ENCODE measurements around the gene JPT1.

Gene JPT1

DNA sequence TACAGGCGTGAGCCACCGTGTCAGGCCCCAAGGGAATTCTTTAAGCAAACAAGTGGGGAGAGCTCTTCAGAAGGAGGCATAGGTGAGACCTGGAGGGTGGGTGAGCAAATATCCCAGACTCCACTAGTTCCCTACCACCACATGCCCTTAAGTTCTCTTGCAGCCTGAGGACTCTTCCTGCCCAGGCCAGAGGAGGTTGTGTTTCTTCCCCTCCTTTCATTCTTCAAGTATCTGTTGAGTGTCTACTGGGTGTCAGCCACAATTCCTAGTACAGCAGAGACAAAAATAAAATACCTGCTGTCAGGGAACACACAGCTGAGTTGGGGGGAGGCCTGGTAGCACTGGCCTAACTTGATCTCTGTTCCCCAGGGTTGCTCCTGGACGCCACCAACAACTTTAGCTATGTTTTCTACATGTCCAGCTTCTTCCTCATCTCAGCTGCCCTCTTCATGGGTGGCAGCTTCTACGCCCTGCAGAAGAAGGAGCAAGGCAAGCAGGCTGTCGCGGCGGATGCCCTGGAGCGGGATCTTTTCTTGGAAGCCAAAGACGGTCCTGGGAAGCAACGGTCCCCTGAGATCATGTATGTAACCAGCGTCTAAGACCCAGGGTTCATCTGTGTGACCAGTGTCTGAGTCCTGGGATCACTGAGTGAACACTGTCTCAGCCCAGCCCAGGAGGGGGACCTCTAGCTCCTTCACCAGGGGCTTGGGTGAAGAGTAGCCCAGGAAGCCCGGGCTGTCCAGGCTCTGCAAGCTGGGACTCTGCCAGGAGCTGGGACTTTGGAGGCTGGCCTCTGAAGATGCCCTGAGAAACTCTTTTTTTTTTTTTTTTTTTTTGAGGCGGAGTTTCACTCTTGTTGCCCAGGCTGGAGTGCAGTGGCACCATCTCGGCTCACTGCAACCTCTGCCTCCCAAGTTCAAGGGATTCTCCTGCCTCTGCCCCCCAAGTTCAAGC is 50.4 kb downstream of the JPT1 start:
- no peak for DNase-seq

DNA sequence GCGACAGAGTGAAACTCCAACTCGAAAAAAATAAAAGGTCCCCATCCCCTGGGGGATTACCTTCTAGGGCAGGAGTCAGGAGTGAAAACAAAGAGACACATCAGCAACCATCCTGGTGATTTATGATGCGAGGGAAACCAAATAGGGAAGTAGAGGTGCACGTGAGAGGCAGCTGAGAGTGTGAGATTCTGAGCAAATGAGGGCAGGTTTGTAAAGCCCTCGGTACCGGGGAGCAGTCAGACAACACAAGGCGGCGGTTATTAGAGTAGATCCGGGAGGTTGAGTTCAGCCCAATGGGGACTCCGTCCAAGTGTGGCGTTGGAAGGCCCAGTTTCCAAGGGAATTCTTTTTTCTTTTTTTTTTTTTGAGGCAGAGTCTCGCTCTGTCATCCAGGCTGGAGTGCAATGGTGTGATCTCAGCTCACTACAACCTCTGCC is 51.9 kb downstream of the JPT1 start:
- DNase-seq: no peak

DNA sequence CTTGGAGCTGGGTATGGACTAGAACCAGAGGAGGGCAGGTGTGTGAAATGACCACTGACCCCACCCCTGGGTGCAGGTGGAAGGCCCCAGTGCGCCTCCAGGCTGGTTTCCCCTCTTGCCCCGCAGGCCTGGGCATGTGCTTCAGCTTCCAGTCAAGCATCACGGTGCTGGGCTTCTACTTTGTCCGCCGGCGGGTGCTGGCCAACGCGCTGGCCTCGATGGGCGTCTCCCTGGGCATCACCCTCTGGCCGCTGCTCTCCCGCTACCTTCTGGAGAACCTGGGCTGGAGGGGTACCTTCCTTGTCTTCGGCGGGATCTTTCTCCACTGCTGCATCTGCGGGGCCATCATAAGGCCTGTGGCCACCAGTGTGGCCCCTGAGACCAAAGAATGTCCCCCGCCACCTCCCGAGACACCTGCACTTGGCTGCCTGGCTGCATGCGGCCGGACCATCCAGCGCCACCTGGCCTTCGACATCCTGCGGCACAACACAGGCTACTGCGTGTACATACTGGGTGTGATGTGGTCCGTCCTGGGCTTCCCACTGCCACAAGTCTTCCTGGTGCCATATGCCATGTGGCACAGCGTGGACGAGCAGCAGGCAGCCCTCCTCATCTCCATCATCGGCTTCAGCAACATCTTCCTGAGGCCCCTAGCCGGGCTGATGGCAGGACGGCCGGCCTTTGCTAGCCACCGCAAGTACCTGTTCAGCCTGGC is 54.3 kb downstream of the JPT1 start:
- DNase-seq: no peak

DNA sequence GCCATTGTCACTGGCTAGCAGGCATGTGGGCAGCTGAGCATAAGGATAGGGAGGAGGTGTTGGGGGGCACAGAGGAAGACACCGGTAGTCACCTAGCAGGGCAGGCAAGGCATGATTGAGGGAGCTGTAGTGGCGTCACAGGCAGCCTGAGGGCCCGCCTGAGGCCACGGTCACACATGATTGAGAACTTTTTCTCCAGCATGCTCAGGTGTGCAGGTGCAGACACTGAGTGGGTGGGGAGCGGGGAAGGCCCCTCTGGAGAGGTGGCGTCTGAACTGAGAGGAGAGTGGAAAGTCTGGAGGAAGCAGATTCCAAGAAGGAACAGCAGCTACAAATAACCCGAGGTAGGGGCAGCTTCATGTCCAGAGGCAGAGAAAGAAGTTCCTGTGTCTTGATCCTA is 55.5 kb downstream of the JPT1 start:
- DNase-seq: no peak

DNA sequence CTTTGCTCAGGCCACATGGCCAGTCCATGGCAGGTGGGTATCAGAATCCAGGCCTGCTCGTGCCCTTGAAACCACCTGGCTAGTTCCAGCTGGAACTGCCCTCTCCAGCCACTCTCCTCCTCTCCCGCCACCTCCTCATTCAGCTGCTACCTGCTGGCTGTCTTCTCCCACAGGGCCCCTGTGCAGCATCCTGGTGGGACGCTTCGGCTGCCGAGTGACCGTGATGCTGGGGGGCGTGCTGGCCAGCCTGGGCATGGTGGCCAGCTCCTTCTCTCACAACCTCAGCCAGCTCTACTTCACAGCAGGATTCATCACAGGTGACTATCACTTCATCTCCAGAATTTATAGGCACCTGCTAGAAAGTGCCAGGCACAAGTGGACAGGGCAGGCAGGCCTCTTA is 56.4 kb downstream of the JPT1 start:
- DNase-seq: no peak

DNA sequence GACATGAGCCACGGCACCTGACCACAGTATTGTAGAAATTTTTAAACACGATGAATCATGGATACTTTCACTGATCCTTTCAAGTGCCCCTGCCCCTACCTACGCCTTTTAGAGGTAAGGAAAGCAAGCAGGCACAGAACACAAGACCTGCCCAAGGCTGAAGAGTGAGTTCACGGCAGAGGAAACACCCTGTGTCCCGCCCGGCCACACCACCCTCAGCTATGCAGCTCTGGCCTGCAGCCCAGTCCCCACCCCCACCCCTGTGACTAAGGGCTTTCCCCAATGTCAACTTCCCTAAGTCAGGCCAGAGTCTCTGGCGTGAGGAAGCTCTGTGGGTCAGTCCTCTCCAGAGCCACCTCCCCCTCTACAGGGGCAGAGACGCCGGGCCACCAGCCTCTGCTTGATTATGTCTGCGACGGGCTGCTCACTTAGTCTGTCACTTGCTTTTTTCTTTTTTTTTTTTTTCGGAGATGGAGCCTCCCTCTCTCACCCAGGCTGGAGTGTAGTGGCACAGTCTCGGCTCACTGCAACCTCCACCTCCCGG is 58.2 kb downstream of the JPT1 start:
- no peak for DNase-seq

DNA sequence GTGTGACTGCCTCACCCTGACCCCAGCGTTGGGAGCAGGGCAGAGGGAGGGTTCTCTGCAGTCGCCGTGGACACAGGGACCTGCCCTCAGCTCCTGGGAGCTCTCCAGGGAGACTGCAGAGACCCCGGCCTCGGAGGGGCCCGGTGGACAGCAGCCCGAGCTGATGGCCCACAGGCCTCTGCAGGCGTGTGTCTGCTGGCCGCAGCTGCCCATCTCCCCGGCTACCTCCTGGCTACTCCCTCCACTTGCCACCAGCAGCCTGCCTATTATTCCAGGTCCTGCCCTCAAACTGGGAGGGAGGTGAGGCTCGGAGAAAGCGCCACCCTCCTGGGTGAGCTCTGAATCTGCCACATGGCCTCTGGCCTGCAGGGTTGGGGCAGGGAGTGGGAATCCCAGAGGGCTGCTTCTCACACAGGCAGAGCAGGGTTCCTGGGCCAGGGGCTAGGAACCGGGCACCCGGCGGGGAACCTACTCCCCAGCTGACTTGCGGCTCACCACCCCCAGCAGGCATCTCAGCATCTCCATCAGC is 59.4 kb downstream of the JPT1 start:
- no peak for DNase-seq

DNA sequence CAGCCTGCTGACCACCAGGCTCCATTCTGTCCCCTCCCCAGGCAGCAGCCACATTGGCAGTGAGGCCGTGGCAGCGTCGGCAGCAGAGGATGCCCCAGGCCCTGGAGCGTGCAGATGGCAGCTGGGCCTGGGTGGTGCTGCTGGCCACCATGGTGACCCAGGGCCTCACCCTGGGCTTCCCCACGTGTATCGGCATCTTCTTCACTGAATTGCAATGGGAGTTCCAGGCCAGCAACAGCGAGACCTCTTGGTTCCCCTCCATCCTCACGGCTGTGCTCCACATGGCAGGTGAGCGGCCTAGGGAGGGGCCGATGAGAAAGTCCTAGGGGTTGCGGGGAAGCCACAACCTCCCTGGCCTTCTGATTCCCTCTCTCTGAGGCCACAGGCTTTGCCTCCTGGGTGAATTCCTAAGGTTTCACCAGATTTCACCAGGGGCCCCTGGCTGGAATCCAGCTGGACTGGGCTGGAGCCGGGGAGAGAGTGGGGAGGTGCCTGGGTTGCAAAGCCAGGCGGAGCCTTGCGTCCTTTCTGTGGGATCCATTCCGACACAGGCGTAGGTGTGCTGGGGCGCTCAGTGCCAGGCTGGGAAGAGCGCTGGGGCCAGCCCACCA is 60.7 kb downstream of the JPT1 start:
- no peak for DNase-seq

DNA sequence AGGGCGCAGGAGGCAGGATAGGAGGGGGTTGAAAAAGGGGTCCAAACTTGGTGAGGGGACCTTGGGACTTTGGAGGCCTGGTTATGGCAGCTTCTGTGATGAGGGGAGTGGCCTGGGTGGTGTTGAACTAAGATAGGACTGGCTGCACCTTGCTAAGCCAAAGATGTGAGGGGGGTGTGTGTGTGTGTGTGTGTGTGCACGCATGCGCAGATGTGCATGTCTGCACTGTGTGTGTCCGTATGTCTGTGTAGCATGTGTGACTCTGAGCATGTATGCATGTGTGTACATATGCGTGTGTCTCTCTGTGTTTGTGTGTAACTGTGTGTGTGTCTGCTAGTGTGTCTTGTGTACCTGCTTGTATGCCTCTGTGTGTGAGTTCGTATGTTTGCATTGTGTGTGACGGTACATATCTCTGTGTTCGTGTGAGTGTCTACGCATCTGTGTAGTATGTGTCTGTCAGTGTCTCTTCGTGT is 62.4 kb downstream of the JPT1 start:
- DNase-seq: no peak

DNA sequence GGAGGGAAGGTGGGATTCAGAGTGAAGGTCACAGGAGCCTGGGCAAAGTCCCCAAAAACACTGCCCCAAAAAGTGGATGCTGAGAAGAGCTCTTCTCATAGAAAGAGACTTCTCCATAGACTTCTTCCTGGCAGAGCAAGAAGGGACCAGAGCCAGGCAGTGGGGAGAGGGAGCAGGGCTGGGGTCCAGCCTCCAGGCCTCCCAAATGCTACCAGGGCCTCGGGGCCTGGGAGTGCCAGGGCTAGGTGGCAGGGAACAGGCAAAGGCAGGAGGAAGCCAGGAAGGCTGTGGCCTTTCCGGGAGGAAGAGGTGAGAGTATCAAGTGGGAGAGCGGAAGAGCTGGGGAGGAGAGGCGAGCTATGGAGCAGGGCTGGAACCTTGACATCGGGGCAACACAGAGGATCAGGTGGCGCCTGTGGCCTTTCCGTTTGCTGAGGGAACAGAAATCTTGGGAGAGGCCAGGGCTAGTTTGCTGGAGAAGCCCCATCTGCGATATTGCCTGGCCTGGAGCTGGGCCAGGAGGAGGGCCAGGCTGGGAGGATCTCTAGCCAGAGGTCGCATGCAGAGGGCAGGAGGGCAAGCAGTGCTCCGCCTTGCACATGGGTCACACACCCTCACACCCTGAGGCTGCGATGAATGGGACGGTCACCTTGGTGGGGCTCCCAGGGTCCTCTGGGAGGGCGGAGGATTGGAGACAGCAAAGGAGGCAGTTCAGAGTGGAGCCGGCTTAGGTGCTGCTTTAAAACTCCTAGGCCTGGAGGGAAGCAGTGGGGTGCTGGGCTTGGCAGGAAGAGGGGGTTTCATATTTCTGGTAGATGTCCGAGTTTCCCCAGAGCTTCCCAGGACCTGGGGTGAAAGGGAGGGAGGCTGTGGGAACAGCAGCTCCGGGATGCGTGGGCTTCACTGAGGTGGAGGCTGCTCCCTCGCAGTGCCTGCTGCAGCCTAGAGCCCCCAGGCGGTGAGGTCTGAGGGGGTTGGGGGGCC is 63.1 kb downstream of the JPT1 start:
- DNase-seq: no peak

DNA sequence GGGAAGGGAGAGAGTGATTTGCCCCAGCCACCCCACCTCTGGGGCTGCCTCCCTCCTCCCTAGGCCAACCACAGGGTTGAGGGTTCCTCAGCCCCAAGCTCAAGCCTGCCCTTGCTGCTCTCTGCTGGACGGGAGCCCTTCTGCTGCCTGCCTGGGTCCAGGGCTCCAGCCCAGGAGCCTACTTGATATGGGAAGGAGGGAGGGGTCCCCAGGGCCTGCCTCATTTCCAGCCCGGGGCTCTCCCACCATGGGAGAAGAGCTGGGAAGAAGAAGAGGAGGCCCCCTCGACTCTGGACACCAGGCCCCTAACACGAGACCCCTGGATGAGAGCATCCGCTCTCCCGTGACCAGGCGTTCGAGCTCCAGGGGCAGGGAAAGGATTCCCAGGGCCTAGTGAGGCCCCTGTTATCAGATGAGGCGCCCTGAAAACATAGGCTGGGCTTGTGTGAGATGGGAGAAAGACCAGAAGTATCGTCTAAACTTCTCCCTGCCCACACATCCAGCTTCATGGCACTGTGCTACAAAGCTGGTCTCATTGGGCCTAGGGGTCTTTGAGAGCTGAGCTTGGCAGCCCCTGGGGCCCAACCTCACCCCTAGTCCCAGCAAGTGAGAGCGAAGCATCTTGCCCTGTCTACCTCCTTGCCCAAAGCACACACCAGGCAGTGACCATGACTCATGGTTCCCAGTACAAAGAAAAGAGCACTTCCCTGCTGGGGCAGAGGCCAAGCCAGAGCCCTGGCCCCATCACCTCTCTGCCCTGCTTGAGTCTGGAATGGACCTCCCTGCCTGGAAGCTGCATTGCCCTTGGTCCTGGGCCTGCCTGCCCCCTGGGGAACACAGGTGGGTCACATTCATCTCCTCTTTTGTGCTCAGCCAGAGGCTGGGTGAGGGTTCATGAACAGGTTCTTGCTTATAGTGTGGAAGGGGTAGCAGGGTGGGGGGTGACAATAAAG is 65.6 kb downstream of the JPT1 start:
- DNase-seq: no peak

DNA sequence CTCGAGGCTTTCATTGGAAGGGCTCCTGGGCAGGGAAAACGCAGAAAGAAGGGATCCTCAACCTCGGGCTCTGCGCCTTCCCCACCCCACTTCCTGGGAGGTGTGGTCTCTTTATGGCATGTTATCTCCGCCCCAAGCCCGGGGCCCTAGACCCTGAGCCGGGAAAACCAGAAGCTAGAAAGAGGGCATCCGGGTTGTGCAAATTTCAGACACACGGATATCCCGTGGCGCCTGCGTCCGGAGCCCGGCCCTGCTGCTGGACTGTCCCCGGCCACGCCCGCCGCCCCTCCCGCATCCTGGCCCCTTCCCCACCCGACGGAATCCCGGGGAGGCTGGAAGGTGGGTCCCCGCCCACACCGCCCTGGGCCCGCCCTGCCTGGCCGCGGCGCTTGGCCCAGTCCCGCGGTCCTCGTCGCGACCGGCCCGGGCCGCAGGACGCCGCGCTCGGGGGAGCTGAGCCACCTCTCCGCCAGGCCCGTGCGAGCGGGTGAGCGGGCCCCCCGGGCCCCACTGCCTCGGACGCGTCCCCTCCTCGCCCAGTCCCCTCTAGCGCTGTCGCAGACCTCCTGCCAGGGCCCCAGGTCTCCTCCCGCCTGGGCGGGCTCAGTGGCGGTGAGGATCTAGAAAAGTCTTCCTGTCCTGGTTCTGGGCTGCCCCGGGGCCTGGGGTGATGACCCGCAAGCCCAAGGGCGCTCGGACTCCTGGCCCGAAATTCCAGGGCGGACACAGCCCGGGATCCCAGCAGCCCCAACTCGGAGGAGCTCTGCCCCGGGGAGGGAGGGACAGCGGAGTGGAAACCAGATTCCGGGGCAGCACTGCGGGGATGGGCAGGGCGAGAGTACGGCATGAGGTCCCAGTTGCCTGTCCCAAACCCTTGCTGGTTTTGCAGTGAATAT is 66.5 kb downstream of the JPT1 start, which contains the start of gene SLC16A5:
TSS of gene SLC16A5 (plus strand) at position 397 of the 896 bp plus-strand sequence. CDS start 5,683 bp downstream, outside the sequence.
- DNase-seq: peak; percentile 27

DNA sequence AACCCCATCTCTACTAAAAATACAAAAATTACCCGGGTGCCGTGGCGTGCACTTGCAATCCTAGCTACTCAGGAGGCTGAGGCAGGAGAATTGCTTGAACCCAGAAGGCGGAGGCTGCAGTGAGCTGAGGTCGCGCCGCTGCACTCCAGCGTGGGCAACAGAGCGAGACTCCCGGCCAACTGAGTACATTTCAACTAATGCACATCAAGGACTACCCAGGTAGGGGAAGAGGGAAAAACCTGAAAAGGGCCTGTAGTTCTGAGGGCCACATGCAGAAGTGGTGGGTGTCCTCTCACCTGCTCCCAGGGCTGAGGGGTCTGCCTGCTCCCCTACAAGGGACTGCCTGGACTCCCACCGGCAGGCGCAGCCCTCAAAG is 67.1 kb downstream of the JPT1 start:
- DNase-seq: no peak

DNA sequence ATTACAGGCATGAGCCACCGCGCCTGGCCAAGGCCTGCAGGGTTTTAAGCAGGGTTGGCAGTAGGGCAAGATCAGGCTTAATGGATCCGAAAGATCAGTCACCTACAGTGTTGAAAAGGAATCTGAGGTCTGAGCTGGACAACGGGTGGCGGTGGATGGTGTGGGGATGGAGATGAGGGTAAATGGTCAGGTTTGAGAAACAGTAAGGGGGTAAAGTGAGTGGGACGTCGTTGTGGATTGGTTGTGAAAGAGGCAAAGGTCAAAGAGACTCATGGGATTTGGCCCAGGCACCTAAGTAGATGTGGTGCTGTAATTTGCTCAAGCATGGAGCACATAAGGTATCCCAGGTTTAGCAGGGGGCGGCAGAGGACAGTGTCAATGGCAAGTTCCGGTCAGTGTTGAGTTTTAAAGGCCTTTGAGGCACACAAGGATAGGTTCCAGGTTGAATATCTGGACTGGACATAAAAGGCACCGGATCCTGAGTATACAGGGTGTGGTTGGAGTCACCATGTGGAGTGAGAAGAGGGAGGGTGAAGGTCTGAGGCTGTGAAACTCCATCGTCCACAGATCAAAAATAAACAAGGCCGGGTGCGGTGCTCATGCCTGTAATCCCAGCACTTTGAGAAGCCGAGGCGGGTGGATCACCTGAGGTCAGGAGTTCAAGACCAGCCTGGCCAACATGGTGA is 67.7 kb downstream of the JPT1 start:
- DNase-seq: no peak

Data from effector CD4-positive, alpha-beta T cell (primary cell).